Suprapubic skin (tissue), 3 donors: ENCODE results near the gene ERG.

Experiments used
- EP300 ChIP-seq: sonication (generic); formaldehyde crosslinking; IDR thresholded peaks from one replicate; pipeline ENCODE4 v1.6.1; 2017; ENCODE audit warnings: antibody characterized with exemption
- POLR2A ChIP-seq, 2 donors: fragments of 450-650 bp; IDR thresholded peaks; one replicate each; pipeline ENCODE4 v1.6.1; 2017; ENCODE audit warnings: antibody characterized with exemption in 2 of 2, mild to moderate bottlenecking in 2 of 2, moderate library complexity in 2 of 2
- TF ChIP-seq, protein P1 (sequence below), 2 donors: fragments of 200-600 bp in 1 of 2; fragments of 450-650 bp in 1 of 2; sonication (generic) in 1 of 2; IDR thresholded peaks; one replicate each; pipeline ENCODE4 v1.5.1; 2016 to 2019; ENCODE audit warnings: antibody characterized with exemption in 2 of 2, mild to moderate bottlenecking in 1 of 2, moderate library complexity in 1 of 2

DNA sequence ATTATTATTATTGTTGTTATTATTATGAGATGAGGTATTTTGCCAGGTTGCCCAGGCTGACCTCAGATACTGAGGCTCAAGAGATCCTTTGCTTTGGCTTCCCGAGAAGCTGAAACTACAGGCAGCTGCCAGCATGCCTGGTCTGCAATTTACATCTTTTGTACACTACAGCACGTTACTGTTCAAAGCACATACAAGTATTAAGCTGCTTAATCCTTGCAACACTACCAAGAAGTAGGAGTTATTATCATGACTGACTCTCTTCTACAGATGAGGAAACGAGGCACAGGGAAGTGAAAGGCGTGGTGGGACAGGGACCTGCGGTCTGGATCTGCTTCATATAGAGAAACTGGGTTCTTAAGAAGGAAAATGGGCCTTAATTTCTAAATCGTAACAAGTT is 11.6 kb downstream of the ERG start:
- TF ChIP-seq, protein P1, sequence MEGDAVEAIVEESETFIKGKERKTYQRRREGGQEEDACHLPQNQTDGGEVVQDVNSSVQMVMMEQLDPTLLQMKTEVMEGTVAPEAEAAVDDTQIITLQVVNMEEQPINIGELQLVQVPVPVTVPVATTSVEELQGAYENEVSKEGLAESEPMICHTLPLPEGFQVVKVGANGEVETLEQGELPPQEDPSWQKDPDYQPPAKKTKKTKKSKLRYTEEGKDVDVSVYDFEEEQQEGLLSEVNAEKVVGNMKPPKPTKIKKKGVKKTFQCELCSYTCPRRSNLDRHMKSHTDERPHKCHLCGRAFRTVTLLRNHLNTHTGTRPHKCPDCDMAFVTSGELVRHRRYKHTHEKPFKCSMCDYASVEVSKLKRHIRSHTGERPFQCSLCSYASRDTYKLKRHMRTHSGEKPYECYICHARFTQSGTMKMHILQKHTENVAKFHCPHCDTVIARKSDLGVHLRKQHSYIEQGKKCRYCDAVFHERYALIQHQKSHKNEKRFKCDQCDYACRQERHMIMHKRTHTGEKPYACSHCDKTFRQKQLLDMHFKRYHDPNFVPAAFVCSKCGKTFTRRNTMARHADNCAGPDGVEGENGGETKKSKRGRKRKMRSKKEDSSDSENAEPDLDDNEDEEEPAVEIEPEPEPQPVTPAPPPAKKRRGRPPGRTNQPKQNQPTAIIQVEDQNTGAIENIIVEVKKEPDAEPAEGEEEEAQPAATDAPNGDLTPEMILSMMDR (IDR thresholded peaks at IDR 0.05): no peak
- no peak for TF ChIP-seq EP300
- no peak for TF ChIP-seq POLR2A (IDR thresholded peaks at IDR 0.05)
